ENCODE measurements around the gene KREMEN1.

Gene KREMEN1

GRCh38 chr22:29133603-29134133 lies 60.8 kb downstream of the KREMEN1 start:
- H3K9ac ChIP-seq (ENCODE audit: low read length) = no peak overlapping the region
- H3K36me3 ChIP-seq (ENCODE audit: control insufficient read depth, insufficient read depth, low read length) = no peaks in the 10 kb centered on the region
- no peaks in the 10 kb centered on the region for H3K9me3 ChIP-seq (ENCODE audit: control insufficient read depth, low read length)
- peaks cover 3% of the 10 kb centered on the region for H3K4me1 ChIP-seq (ENCODE audit: control insufficient read depth, insufficient read depth, low read length)
- H3K27me3 ChIP-seq (ENCODE audit: control insufficient read depth, insufficient read depth, low read length) = no peaks in the 10 kb centered on the region
- H3K4me3 ChIP-seq (ENCODE audit: low read length) = no peak overlapping the region

- Histone ChIP-seq H3K9ac (ENCODE audit: low read length) (no peak overlapping the region), H3K27me3 (ENCODE audit: control insufficient read depth, insufficient read depth, low read length) (no peaks in the 10 kb centered on the region), H3K9me3 (ENCODE audit: control insufficient read depth, low read length) (no peaks in the 10 kb centered on the region), H3K36me3 (ENCODE audit: control insufficient read depth, insufficient read depth, low read length) (no peaks in the 10 kb centered on the region), H3K4me1 (ENCODE audit: control insufficient read depth, insufficient read depth, low read length) (peaks cover 3% of the 10 kb centered on the region), H3K4me3 (ENCODE audit: low read length) (no peak overlapping the region)
These were observed 61.6 kb downstream of the KREMEN1 start for GRCh38 chr22:29134448-29134847.

GRCh38 chr22:29136782-29137700 lies 64.2 kb downstream of the KREMEN1 start:
- peaks cover 3% of the 10 kb centered on the region for H3K4me1 ChIP-seq (ENCODE audit: control insufficient read depth, insufficient read depth, low read length)
- no peaks in the 10 kb centered on the region for H3K9me3 ChIP-seq (ENCODE audit: control insufficient read depth, low read length)
- H3K36me3 ChIP-seq (ENCODE audit: control insufficient read depth, insufficient read depth, low read length) = no peaks in the 10 kb centered on the region
- H3K27me3 ChIP-seq (ENCODE audit: control insufficient read depth, insufficient read depth, low read length) = no peaks in the 10 kb centered on the region
- H3K9ac ChIP-seq (ENCODE audit: low read length) = no peak overlapping the region
- H3K4me3 ChIP-seq (ENCODE audit: low read length) = no peak overlapping the region

GRCh38 chr22:29138556-29139305 lies 65.9 kb downstream of the KREMEN1 start:
- Histone ChIP-seq H3K27me3 (ENCODE audit: control insufficient read depth, insufficient read depth, low read length) (no peaks in the 10 kb centered on the region), H3K9ac (ENCODE audit: low read length) (no peak overlapping the region), H3K9me3 (ENCODE audit: control insufficient read depth, low read length) (no peaks in the 10 kb centered on the region), H3K36me3 (ENCODE audit: control insufficient read depth, insufficient read depth, low read length) (no peaks in the 10 kb centered on the region), H3K4me1 (ENCODE audit: control insufficient read depth, insufficient read depth, low read length) (peaks cover 3% of the 10 kb centered on the region), H3K4me3 (ENCODE audit: low read length) (no peak overlapping the region)

GRCh38 chr22:29139965-29140782 lies 67.3 kb downstream of the KREMEN1 start:
- Histone ChIP-seq H3K4me1 (ENCODE audit: control insufficient read depth, insufficient read depth, low read length) (no peaks in the 10 kb centered on the region), H3K36me3 (ENCODE audit: control insufficient read depth, insufficient read depth, low read length) (no peaks in the 10 kb centered on the region), H3K4me3 (ENCODE audit: low read length) (no peak overlapping the region), H3K9ac (ENCODE audit: low read length) (no peak overlapping the region), H3K27me3 (ENCODE audit: control insufficient read depth, insufficient read depth, low read length) (no peaks in the 10 kb centered on the region), H3K9me3 (ENCODE audit: control insufficient read depth, low read length) (no peaks in the 10 kb centered on the region)

- Histone ChIP-seq H3K9ac (ENCODE audit: low read length) (no peak overlapping the region), H3K9me3 (ENCODE audit: control insufficient read depth, low read length) (no peaks in the 10 kb centered on the region), H3K36me3 (ENCODE audit: control insufficient read depth, insufficient read depth, low read length) (no peaks in the 10 kb centered on the region), H3K27me3 (ENCODE audit: control insufficient read depth, insufficient read depth, low read length) (no peaks in the 10 kb centered on the region), H3K4me3 (ENCODE audit: low read length) (no peak overlapping the region), H3K4me1 (ENCODE audit: control insufficient read depth, insufficient read depth, low read length) (no peaks in the 10 kb centered on the region)
These were observed 68.3 kb downstream of the KREMEN1 start for GRCh38 chr22:29141078-29141688.

GRCh38 chr22:29142116-29142515 lies 69.3 kb downstream of the KREMEN1 start:
- no peaks in the 10 kb centered on the region for H3K27me3 ChIP-seq (ENCODE audit: control insufficient read depth, insufficient read depth, low read length)
- H3K36me3 ChIP-seq (ENCODE audit: control insufficient read depth, insufficient read depth, low read length) = no peaks in the 10 kb centered on the region
- no peak overlapping the region for H3K9ac ChIP-seq (ENCODE audit: low read length)
- H3K4me1 ChIP-seq (ENCODE audit: control insufficient read depth, insufficient read depth, low read length) = no peaks in the 10 kb centered on the region
- H3K9me3 ChIP-seq (ENCODE audit: control insufficient read depth, low read length) = no peaks in the 10 kb centered on the region
- no peak overlapping the region for H3K4me3 ChIP-seq (ENCODE audit: low read length)

GRCh38 chr22:29143941-29144785 lies 71.3 kb downstream of the KREMEN1 start:
- no peak overlapping the region for H3K9ac ChIP-seq (ENCODE audit: low read length)
- H3K9me3 ChIP-seq (ENCODE audit: control insufficient read depth, low read length) = no peaks in the 10 kb centered on the region
- H3K4me1 ChIP-seq (ENCODE audit: control insufficient read depth, insufficient read depth, low read length) = no peaks in the 10 kb centered on the region
- no peaks in the 10 kb centered on the region for H3K27me3 ChIP-seq (ENCODE audit: control insufficient read depth, insufficient read depth, low read length)
- no peak overlapping the region for H3K4me3 ChIP-seq (ENCODE audit: low read length)
- H3K36me3 ChIP-seq (ENCODE audit: control insufficient read depth, insufficient read depth, low read length) = no peaks in the 10 kb centered on the region

GRCh38 chr22:29144786-29145160 lies 71.9 kb downstream of the KREMEN1 start:
- Histone ChIP-seq H3K4me3 (ENCODE audit: low read length) (no peak overlapping the region), H3K36me3 (ENCODE audit: control insufficient read depth, insufficient read depth, low read length) (no peaks in the 10 kb centered on the region), H3K27me3 (ENCODE audit: control insufficient read depth, insufficient read depth, low read length) (no peaks in the 10 kb centered on the region), H3K9me3 (ENCODE audit: control insufficient read depth, low read length) (no peaks in the 10 kb centered on the region), H3K9ac (ENCODE audit: low read length) (no peak overlapping the region), H3K4me1 (ENCODE audit: control insufficient read depth, insufficient read depth, low read length) (no peaks in the 10 kb centered on the region)

GRCh38 chr22:29145321-29146072 lies 72.7 kb downstream of the KREMEN1 start:
- H3K9me3 ChIP-seq (ENCODE audit: control insufficient read depth, low read length) = no peaks in the 10 kb centered on the region
- H3K9ac ChIP-seq (ENCODE audit: low read length) = no peak overlapping the region
- H3K4me1 ChIP-seq (ENCODE audit: control insufficient read depth, insufficient read depth, low read length) = peaks cover 3% of the 10 kb centered on the region
- no peaks in the 10 kb centered on the region for H3K27me3 ChIP-seq (ENCODE audit: control insufficient read depth, insufficient read depth, low read length)
- no peaks in the 10 kb centered on the region for H3K36me3 ChIP-seq (ENCODE audit: control insufficient read depth, insufficient read depth, low read length)
- H3K4me3 ChIP-seq (ENCODE audit: low read length) = no peak overlapping the region
